ENCODE measurements around the gene FHAD1. TPM values are rescaled to one million over a fixed set of nuclear protein-coding genes. Genes with fewer than 3 reads are reported as not detected.

Gene FHAD1
- total and polyA plus RNA-seq, 9 of the 15 experiments (the other 6 are each of a cell fraction or from before 2014, with no cell fraction given) = 0.32 to 2.1 (median 1.5) TPM; not detected in 1

DNA sequence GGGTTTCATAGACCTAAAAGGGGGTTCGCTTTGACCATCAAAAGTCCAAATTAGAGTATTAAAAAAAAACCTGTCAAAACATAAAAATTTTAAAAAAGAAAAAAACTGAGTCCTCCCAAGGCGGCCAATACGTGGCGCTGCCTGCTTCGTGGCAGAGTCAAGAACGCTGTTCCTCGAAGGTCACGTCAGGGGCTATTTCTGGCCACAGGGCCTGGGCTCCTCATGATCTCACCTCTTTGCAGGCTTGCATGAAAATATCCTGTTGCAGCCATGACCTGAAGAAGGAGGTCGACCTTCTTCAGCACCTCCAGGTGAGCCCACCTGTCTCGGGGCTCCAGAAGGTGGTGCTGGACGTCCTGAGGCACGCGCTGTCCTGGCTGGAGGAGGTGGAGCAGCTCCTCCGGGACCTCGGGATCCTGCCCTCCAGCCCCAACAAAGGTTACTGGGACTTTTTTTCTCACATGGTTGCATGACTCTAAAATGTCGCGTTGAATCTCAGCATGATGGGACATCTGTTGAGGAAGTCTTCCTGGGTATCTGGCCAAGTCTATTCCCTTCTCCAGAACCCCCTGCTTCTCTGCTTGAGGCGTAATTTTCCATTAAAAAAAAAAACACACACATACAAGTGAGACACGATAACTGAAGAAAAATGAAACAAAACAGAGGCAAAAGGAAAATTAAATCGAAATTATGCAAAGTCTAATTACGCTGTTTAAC lies 82.2 kb downstream of the FHAD1 start (continued):
- peak; percentile 47 to 60 for TF ChIP-seq RAD21 (CRISPR knock-in tag; conservative IDR thresholded peaks at IDR 0.05 in 1 of 2, IDR thresholded peaks at IDR 0.05 in 1 of 2)
- TF ChIP-seq POLR2G (IDR thresholded peaks at IDR 0.05; ENCODE audit: low read depth, low read length) = no peak
- no peak for TF ChIP-seq SMAD4 (CRISPR knock-in tag; conservative IDR thresholded peaks at IDR 0.05)
- TF ChIP-seq ARID4B (CRISPR knock-in tag; IDR thresholded peaks at IDR 0.05) = no peak
- TF ChIP-seq SAFB (IDR thresholded peaks at IDR 0.05; ENCODE audit: borderline replicate concordance, low read depth, low read length) = no peak
- no peak for TF ChIP-seq RBBP5 (IDR thresholded peaks at IDR 0.05; ENCODE audit: borderline replicate concordance, insufficient read depth, low read length, poor library complexity, severe bottlenecking)
- no peak for TF ChIP-seq YBX1 (IDR thresholded peaks at IDR 0.05)
- no peak for TF ChIP-seq FOXA3 (CRISPR knock-in tag; conservative IDR thresholded peaks at IDR 0.05 in 1 of 2, IDR thresholded peaks at IDR 0.05 in 1 of 2)
- TF ChIP-seq SIN3A (IDR thresholded peaks at IDR 0.05; ENCODE audit: borderline replicate concordance in 2 of 2, control insufficient read depth in 1 of 2, low read depth in 2 of 2, low read length in 2 of 2) = no peak
- no peak for TF ChIP-seq CBX1 (IDR thresholded peaks at IDR 0.05; ENCODE audit: low read depth)
- no peak for TF ChIP-seq PTBP1 (IDR thresholded peaks at IDR 0.05; ENCODE audit: low read depth, low read length)
- TF ChIP-seq MAFF (IDR thresholded peaks at IDR 0.05; ENCODE audit: low read length) = no peak
- TF ChIP-seq KLF1 (tag; IDR thresholded peaks at IDR 0.05) = no peak
- TF ChIP-seq, protein P1, sequence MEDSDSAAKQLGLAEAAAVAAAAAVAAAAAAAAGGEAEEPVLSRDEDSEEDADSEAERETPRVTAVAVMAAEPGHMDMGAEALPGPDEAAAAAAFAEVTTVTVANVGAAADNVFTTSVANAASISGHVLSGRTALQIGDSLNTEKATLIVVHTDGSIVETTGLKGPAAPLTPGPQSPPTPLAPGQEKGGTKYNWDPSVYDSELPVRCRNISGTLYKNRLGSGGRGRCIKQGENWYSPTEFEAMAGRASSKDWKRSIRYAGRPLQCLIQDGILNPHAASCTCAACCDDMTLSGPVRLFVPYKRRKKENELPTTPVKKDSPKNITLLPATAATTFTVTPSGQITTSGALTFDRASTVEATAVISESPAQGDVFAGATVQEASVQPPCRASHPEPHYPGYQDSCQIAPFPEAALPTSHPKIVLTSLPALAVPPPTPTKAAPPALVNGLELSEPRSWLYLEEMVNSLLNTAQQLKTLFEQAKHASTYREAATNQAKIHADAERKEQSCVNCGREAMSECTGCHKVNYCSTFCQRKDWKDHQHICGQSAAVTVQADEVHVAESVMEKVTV (CRISPR knock-in tag; IDR thresholded peaks at IDR 0.05) = peak; percentile 50; the same call in 1 of the 2 replicates
- TF ChIP-seq ATF1 (CRISPR knock-in tag; IDR thresholded peaks at IDR 0.05) = no peak
- 0 out of 2 replicates have a peak, but pooled peaks have one; percentile 39 for TF ChIP-seq ATF1 (tag; IDR thresholded peaks at IDR 0.05)
- no peak for TF ChIP-seq ZNF436 (CRISPR knock-in tag; IDR thresholded peaks at IDR 0.05)
- TF ChIP-seq ELF4 (CRISPR knock-in tag; IDR thresholded peaks at IDR 0.05) = 0 out of 2 replicates have a peak, but pooled peaks have one; percentile 33
- TF ChIP-seq TBL1XR1 (IDR thresholded peaks at IDR 0.05; ENCODE audit: low read length in 2 of 2) = 0 out of 4 replicates have a peak, but pooled peaks of 1 of the 2 experiments have one; percentile 5

All from K562 (cell line).